HG03108 (cell line): ENCODE measurements around the gene GRIA1.
A peak's percentile ranks its signal among the peaks of the same experiment; 100 is the strongest.

Source experiments
- ATAC-seq: cut with Tn5 transposase; IDR thresholded peaks from one replicate; pipeline ENCODE4 v1.9.1; 2021; ENCODE audit warnings: moderate library complexity; ENCODE audit not compliant: unreplicated experiment

The GRIA1 gene

DNA sequence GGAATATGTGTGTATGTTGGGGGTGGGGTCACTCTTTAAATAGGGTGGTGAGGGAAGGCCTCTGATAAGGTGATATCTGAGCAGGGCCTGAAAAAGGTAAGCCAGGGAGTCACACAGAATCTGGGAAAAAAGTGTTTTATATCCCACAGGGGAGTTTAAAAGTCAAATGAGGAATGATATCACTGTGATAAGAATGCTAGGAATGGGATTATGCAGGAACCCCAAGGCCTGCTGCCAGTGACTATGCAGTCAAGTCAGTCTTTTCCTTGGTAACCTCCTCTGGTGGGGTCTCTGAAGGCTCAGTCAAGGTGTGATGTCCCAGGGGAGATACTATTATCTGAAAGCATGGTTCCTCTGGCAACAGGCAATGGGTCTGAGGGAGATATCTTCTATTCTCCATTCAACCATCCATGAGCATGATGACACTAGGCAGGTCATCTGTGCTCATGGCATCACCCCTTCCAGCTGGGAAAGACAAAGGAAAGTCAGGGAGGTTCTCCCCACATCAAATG lies 53.5 kb downstream of the GRIA1 start:
- ATAC-seq, result no peak

DNA sequence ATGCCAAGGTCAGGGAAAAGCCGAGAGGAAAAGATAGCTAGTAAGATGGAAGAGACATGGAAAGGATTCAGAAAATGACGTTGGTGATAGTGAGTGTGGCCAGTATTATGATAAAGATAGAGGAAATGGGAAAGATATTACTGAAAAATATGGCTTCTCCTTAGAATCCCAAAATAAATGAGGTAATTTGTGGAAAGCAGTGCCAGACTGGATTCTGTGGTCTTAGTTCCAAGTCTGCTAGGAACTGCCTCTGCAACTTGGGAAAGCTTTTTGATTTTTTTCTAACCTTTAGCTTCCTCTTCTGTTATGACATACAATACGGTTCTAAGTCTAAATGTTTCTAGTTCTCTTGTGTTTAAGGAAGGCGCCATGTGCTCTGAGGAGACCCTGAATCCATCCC lies 54.2 kb downstream of the GRIA1 start:
- no peak for ATAC-seq

DNA sequence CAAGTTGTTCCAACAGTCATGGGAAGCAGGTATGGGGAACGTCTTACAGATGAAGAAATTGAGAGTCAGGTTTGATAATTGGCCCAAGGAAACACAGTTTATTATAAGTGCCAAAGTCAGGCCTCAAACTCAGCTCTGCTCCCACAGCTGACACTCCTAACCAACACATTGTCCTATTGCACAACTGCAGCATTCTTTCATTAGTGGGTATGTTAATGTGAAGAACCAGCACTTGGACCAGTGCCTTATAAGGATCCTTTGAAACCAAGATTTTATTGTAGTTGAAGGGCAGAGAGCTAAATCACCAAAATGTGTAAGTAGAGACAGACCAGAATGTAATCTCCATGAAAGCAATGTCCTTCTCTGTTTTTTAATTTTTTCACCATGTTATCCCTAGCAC lies 56.1 kb downstream of the GRIA1 start:
- ATAC-seq, result no peak

DNA sequence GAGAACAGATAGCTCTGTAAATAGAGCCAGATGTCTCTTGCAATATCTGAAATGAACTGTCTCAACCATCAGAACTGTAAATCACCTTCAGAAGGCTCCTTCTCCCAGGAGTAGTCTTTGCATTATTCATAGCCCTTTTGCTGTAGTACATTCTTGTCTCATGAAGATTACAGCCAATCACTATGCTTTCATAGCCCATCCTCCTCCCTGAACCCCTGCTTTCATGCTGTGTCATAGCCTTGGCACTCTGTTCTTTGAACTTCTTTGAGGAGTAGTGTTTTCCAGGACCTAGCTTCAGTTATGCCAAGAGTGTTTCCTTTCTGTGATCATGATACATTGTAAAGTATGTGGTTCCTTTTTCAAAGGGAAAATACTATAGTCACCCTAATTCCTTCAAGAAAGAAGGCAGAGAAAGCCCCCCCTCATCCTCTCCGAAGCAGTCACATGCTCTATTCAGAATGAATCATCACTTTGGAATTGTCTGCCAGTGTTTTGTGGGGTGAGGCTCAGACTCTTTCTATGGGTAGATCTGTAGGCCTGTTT lies 61.1 kb downstream of the GRIA1 start:
- no peak for ATAC-seq

DNA sequence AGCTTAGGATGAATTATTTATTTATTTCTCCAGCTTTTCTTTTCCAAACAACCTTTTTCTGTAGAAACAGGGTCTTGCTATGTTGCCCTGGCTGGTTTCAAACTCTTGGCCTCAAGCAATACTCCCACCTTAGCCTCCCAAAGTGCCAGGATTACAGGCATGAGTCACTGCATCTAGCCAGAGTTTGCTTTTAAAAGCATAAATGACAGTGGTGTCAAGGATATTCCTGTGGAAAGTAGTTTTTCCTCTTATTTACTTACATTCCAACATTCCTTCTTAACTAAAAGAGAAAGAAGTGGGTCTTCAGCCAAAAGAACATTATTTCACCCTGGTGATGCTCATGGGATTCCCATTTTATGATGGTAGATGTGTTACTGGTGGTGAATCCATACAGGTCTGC lies 62.4 kb downstream of the GRIA1 start:
- no peak for ATAC-seq

DNA sequence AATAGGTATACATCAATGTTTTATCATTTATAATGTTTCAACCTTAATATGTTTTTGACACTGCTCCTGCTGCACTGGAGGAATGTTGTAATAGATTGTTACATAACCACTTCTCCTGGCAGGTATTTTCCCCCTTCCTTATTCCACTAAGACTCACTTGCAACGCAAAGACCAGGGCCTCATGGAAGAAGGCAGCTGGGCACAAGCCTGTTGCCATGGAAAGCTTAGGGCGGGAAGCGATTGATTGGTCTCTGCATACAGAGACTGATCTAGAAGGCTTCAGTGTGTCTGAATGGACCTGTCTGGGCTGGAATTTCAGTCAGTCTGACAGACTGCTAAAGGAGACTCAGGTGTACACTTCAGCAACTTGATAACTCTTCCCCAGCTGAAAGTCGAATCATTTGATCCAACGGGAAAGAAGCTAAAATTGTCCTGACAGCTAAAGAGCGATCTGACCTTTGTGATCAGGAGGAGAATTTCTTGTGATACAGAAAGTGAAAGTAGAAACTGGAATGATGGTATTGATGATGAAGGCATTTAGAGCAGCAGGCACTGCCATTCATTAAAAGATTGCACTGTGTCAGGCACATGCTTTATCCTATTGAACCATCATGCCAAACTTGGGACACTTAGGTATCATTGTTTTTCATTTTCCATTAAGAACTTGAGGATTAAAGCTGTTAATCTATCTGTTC lies 65.1 kb downstream of the GRIA1 start:
- no peak for ATAC-seq

DNA sequence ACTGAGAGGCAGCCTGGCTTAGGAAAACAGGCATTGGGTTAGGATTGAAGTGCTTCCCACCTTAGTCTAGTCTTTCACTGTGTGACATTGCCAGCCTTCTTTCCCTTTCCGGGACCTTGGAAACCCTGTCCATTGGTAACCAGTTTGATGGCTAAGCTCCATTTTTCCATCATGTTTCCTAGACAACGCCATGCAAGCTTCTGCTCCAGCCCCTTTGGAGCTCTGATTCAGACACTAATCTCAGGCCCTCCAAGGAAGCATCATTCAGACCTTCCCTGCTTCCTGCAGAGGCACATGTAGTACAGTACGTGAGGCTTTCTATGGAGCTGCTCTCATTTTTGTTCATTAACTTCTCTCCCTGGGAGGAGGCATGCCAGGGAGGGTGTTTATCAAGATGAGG lies 68.5 kb downstream of the GRIA1 start:
- ATAC-seq, result no peak

DNA sequence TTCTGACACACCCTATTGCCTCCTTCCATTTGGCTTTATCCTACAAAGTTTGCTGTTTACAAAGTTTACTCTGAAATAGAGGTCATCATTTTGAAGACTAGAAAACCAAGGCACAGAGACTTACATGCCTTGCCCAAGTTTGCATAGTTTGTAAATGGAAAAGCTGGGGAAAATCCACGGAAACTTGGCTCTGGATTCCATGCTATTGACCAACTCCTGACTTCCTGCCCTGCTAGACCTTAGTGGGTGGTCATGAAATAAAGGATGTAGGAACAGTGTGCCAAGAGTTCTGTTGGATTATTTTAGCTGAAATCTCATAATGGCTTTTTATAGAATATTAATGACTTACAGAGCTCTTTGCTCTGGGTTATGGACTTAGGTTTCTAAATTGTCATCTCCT lies 69.5 kb downstream of the GRIA1 start:
- no peak for ATAC-seq

DNA sequence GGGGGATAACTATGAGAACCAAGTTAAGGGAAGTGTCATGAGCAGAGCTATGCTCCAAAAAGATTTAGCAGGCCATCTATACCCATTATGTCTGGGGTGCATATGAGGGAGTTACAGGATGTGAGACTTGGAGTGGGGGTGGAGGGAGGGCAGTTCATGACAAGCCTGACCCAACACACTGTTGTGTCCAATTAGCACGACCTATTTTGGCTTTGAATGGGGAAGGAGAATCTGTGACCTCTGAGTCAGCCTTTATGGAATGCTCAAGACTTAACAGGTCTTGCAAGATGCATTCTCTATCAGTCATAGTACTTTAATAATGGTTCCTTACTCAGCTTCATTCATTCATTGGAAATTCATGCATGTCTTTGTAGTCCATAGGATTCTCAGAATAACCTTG lies 71.7 kb downstream of the GRIA1 start:
- no peak for ATAC-seq

DNA sequence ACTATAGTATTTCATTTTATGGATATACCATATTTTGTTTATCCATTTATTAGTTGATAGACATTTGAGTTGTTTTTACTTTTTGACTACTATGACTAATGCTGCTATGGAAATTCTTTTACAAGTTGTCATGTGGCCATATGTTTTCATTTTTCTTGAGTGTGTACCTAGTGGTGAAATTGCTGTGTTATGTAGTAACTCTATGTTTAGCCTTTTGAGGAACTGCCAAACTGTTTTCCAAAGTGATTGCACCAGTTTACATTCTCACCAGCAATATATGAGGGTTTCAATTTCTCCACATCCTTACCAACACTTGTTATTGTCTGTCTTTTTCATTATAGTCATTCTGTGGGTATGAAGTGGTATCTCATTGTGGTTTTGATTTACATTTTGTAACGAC lies 75.4 kb downstream of the GRIA1 start:
- no peak for ATAC-seq

DNA sequence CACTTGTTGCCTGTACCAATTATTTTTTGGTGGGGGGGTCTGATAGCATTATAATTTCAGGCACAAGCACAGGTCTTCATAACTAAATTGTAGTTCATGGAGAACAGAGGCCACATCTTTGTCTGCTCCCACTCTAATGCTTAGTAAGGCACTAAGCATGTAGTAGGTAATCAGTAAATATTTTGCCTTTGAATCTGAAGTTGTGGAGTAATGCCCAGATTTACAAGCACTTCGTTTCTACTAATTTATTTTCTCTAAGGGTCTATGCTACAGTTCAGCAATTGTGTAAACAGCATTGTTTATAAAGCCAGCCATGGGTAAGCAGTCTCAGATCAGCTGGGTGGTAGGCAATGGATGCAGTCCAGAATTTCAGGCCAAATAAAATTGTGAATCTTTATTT lies 78.6 kb downstream of the GRIA1 start:
- ATAC-seq, result no peak

DNA sequence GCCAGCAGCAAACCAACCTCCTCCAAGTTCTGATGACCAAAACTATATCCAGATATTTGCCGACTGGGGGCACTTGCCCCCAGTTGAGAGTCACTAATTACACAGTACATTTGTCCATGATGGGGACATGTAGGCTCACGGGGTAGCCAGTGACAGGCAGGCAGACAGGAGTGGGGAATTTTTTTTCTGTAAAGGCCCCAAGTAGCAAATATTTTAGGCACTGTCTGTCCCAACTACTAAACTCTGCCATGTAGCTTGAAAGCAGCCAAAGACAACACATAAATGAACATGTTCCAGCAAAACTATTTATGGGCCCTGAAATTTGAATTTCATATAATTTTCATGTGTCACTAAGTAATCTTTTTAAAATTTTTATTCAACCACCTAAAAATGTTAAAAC lies 80.7 kb downstream of the GRIA1 start:
- ATAC-seq, result no peak

DNA sequence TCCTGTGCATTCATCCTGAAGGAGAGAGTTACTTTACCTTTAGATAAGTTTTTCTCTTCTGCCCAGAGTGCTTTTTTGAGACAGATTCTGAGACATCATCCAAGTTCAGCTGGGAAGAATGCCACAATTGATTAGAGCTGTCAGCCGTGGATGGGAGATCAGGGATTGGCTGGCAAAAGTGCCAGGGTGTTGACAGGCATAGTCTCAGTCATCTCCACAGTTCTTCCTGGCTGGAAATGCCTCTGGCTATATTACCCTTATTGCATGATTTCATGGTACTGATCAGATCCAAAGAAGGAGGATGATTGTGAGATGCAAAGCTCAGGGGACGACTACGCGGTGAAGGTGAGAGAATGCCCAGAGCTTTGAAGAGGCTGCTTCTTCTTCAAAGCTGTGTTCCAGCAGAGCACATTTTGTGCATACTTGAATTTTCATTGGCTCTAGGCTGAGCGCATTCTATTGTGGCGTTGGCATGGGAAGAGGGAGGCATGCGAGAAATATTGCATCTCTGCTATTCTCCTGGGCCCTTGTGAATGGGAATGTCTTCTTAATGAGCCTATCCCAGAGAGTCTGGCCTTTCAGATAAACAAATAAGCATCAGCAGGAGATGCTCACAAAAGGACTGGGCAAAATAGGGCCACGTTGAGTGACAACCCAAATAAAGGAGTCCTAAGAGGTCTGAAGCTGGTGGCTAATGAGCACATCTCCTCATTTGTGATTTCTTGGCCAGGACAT lies 82.1 kb downstream of the GRIA1 start:
- no peak for ATAC-seq

DNA sequence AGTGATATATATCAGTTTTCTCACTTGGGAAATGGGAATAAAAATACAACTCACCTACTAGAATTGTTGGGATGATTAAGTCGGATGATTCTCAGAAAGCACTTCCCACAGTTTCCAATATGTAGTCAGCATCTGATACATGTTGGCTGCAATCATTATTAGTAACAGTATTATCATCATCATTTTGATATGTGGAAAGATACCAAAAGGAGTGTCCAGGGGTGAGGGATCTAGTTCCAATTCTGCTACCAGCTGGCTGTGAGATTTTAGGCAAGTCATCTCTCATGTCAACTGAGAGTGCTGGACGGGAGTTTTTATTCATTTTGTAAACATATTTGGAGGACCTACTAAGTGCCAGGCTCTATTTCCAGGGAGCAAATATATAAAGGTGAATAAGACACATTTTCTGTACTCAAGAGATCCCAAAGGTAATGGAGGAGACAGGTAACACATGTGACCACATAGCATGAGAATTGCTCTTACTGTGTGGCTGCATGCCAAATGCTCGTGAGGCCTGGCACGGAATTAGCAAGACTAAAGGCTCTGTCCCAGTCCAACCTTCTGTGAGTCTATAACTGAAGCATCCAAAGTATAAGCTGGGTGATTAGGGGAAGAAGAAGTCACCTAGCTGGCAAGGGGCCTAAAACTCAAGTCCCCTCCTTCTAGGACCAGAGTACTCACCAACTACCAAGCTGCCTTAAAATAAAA lies 83.0 kb downstream of the GRIA1 start:
- ATAC-seq, result no peak

DNA sequence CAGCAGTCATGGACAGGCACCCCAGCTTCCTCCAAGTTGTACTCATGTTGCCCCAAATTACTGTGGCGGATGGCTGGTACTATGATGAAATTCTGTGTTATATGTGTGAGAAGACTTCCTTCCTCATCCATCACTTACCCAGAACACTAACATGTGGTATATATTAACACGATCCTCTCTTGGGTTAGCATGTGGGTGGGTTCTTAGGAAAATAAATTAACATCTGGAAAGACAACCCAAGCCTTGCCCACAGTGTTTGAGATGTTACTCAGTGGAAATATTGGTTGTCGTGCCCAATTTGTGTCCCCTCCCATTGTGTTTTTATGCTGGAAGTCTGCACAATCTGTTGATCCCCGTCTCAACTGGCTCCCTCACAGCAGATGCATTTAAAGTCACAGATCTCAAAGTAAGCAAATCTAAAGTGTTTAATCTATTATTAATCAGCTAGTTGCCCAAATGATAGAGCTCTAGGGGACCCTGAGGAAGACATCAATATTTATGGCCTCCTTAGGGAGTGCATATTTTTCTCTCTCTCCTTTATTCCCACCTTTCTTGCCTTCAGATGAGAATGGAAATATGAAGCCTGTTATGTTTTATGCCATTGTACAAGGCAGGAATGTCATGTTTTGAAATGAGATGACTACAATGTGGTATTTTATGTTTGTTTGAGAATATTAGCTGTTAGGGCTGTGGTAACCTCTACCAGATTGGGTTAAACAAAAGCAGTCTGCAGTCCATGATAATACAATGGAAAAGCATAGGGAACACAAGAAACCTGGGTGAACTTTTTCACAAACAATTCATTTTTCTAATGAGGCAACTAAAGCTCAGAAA lies 93.9 kb downstream of the GRIA1 start:
- no peak for ATAC-seq

DNA sequence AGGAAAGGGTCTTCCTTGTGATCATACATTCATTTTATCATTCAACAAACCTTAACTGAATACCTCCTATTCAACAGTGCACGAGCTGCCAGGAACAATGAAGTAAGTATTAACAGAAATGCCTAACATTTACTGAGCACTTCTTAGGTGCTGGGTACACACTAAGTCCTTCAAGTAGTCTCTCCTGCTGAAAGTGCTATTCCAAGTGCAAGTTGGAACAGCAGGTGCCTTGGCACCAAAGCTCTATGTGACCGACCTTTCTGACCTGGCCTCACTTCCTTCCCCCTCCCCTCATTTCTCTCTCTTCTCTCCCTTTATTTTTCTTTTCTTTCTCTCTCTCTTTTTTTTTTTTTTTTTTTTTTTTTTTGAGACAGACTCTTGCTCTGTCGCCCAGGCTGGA lies 94.5 kb downstream of the GRIA1 start:
- no peak for ATAC-seq

DNA sequence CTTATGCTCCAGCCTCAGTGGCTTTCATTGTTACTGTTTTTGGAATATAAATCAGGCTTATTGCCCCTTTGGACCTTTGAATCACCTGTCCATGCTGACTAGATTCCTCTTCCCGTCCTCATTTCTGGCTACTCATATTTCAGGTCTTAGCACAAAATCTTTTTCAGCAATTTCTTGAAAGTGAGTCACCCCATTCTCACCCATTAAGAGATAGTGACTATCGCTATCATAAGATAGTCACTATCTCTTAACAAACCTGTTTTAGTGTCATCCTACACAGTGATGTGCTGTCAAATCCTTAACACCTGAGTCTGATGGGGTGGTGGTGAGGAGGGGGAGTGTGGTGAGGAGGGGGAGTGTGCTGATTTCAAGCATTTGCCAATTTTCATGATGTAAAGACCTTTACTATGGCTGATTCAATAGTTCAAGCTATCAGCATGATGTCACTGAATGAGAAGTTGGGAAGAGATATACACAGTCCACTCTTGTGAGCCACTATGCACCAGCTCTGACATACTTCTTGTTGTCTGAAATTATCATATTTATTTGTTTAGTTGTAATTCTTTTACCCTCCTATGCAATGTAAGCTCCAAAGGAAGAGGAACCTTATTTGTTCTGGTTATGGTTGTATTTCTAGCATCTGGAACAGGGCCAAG lies 95.3 kb downstream of the GRIA1 start:
- ATAC-seq, result no peak

DNA sequence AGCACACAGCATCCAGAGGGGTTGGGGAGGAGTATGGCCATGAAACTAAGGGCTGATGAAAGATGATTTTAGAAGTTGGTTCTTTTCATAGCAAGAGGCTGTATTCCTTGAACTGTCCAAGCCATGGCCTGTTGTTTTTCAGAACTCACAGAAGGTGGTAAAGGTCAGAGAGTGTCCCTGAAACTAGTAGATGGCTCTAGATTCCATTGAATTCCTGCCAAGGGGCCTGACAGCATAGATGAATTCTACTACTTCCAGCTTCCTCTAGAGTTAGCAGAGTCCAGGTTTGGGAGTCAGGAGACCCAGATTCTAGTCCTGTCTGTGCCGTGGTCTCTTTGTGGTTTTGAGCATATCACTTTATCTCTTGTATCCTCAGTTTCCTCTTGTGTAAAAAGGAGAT lies 101.6 kb downstream of the GRIA1 start:
- no peak for ATAC-seq

DNA sequence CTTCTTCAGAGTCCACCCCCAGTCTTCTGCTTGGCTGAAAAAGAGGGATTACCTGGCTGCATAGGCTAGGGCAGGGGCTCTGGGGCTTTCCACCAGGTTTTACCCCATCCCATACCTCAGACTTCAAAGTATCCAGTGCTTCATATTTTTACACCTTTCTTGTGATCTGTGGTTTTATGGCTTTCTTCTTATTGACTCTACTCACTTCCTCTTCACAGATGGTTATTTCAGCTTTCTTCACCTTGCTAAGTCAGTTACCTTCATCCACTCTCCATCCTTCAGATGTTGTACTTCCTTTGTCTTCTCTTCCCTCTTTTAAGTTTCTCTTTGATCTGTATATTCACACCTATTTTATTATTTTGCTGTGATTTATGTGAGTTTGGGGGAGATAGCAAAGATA lies 104.3 kb downstream of the GRIA1 start:
- ATAC-seq, result no peak

DNA sequence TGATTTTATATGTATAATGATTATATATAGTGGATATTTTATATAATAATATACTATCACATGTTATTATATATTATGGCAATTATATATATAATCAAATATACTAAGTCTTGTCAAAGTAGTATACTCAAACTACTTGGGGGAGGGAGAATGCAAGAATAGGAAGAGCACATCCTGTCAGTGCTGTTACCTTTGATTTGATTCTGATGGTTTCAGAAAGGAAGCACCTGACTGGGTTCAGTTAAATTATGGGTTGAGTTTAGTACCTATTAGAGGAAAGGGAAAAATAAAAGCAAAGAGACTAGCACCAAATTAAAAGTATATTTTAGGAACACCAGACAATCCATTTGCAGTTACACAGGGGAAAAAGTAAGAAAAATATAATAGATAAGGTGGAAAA lies 107.6 kb downstream of the GRIA1 start:
- peak; percentile 64 for ATAC-seq
